BLaER1 (cell line): ENCODE results near the gene TSC22D4.
"Not testable (repeated sequence)": the region's sequence is repeated elsewhere in the genome, so short reads cannot be mapped to it uniquely, and the experiment has no call there.

Experiments
- H3K27ac ChIP-seq: shearing (Covaris generic); formaldehyde crosslinking; 2 replicates; pipeline ENCODE4 v1.8.1; 2022
- H3K27me3 ChIP-seq: shearing (Covaris generic); formaldehyde crosslinking; 2 replicates; pipeline ENCODE4 v1.8.1; 2022
- H3K36me3 ChIP-seq: shearing (Covaris generic); formaldehyde crosslinking; 2 replicates; pipeline ENCODE4 v1.8.1; 2022
- H3K4me1 ChIP-seq: shearing (Covaris generic); formaldehyde crosslinking; 2 replicates; pipeline ENCODE4 v1.8.1; 2022
- H3K4me2 ChIP-seq: shearing (Covaris generic); formaldehyde crosslinking; 2 replicates; pipeline ENCODE4 v1.8.1; 2022
- H3K4me3 ChIP-seq: shearing (Covaris generic); formaldehyde crosslinking; 2 replicates; pipeline ENCODE4 v1.8.1; 2022
- H3K9ac ChIP-seq: shearing (Covaris generic); formaldehyde crosslinking; 2 replicates; pipeline ENCODE4 v1.8.1; 2022
- H3K9me3 ChIP-seq: shearing (Covaris generic); formaldehyde crosslinking; 2 replicates; pipeline ENCODE4 v1.8.1; 2022
- H4K20me1 ChIP-seq: shearing (Covaris generic); formaldehyde crosslinking; 2 replicates; pipeline ENCODE4 v1.8.1; 2022
- Cebpa-rat ChIP-seq: shearing (Covaris generic); IDR thresholded peaks from 2 replicates; pipeline ENCODE4 v1.8.1; 2022

The TSC22D4 gene

GRCh38 chr7:100478958-100479660, at the start of gene TSC22D4:
TSC22D4 (minus strand) TSS chr7:100479214; CDS start chr7:100478038, 1,176 bp downstream.
- Histone ChIP-seq H3K27me3 (no peaks in the 10 kb centered on the region), H3K9ac (peak within 1 kb of the TSS; percentile 97), H3K9me3 (no peaks in the 10 kb centered on the region), H3K4me3 (peak within 1 kb of the TSS; percentile 92), H3K36me3 (peaks cover 32% of the 10 kb centered on the region), H3K27ac (peak within 1 kb of the TSS; percentile 95), H3K4me1 (peaks cover 71% of the 10 kb centered on the region), H3K4me2 (peak within 1 kb of the TSS; percentile 100), H4K20me1 (peaks cover 37% of the 10 kb centered on the region)
- TF ChIP-seq Cebpa-rat: no peak

GRCh38 chr7:100528108-100528866, 49.3 kb upstream of the TSC22D4 start:
- H3K9me3 ChIP-seq, H3K36me3 ChIP-seq, H4K20me1 ChIP-seq, H3K4me1 ChIP-seq, H3K9ac ChIP-seq, H3K27me3 ChIP-seq, H3K4me3 ChIP-seq, H3K27ac ChIP-seq, H3K4me2 ChIP-seq: not testable (repeated sequence)

GRCh38 chr7:100523192-100523591, 44.2 kb upstream of the TSC22D4 start:
- not testable (repeated sequence) for H3K27me3 ChIP-seq, H3K4me3 ChIP-seq, H3K4me1 ChIP-seq, H3K9ac ChIP-seq, H3K36me3 ChIP-seq, H3K9me3 ChIP-seq, H3K4me2 ChIP-seq, H4K20me1 ChIP-seq, H3K27ac ChIP-seq

- not testable (repeated sequence) for H3K4me3 ChIP-seq, H3K9me3 ChIP-seq, H3K4me2 ChIP-seq, H3K4me1 ChIP-seq, H3K36me3 ChIP-seq, H4K20me1 ChIP-seq, H3K9ac ChIP-seq, H3K27me3 ChIP-seq, H3K27ac ChIP-seq
Observed at GRCh38 chr7:100521909-100522593, 43.0 kb upstream of the TSC22D4 start.

GRCh38 chr7:100521076-100521475, 42.1 kb upstream of the TSC22D4 start:
- H3K36me3 ChIP-seq: no peaks in the 10 kb centered on the region
- H3K4me2 ChIP-seq: no peak overlapping the region
- no peak overlapping the region for H3K9ac ChIP-seq
- no peaks in the 10 kb centered on the region for H3K27me3 ChIP-seq
- H3K4me3 ChIP-seq: no peak overlapping the region
- no peaks in the 10 kb centered on the region for H4K20me1 ChIP-seq
- H3K4me1 ChIP-seq: peaks cover 10% of the 10 kb centered on the region
- H3K9me3 ChIP-seq: peaks cover 7% of the 10 kb centered on the region; the same call in 1 of the 2 replicates
- TF ChIP-seq Cebpa-rat: no peak
- no peak overlapping the region for H3K27ac ChIP-seq

GRCh38 chr7:100520138-100520537, 41.1 kb upstream of the TSC22D4 start:
- Histone ChIP-seq H3K4me2 (no peak overlapping the region), H3K9ac (no peak overlapping the region), H4K20me1 (no peaks in the 10 kb centered on the region), H3K4me1 (peaks cover 19% of the 10 kb centered on the region), H3K27me3 (no peaks in the 10 kb centered on the region), H3K9me3 (peaks cover 7% of the 10 kb centered on the region; the same call in 1 of the 2 replicates), H3K27ac (no peak overlapping the region), H3K4me3 (no peak overlapping the region), H3K36me3 (no peaks in the 10 kb centered on the region)
- TF ChIP-seq Cebpa-rat: no peak

- no peak overlapping the region for H3K27ac ChIP-seq
- no peak overlapping the region for H3K4me3 ChIP-seq
- H3K4me1 ChIP-seq: peaks cover 22% of the 10 kb centered on the region
- no peak overlapping the region for H3K4me2 ChIP-seq
- no peak overlapping the region for H3K9ac ChIP-seq
- peaks cover 4% of the 10 kb centered on the region; the same call in 1 of the 2 replicates for H3K9me3 ChIP-seq
- TF ChIP-seq Cebpa-rat: no peak
- no peaks in the 10 kb centered on the region for H4K20me1 ChIP-seq
- no peaks in the 10 kb centered on the region for H3K27me3 ChIP-seq
- H3K36me3 ChIP-seq: no peaks in the 10 kb centered on the region
Observed at GRCh38 chr7:100519580-100519979, 40.6 kb upstream of the TSC22D4 start.

GRCh38 chr7:100517305-100517704, 38.3 kb upstream of the TSC22D4 start:
- no peaks in the 10 kb centered on the region for H4K20me1 ChIP-seq
- no peaks in the 10 kb centered on the region for H3K27me3 ChIP-seq
- no peak overlapping the region for H3K27ac ChIP-seq
- no peak overlapping the region for H3K9ac ChIP-seq
- H3K4me2 ChIP-seq: no peak overlapping the region
- no peak overlapping the region for H3K4me3 ChIP-seq
- peaks cover 22% of the 10 kb centered on the region for H3K4me1 ChIP-seq
- no peaks in the 10 kb centered on the region for H3K9me3 ChIP-seq
- no peaks in the 10 kb centered on the region for H3K36me3 ChIP-seq
- no peak for TF ChIP-seq Cebpa-rat

- no peak for TF ChIP-seq Cebpa-rat
- Histone ChIP-seq H3K4me2 (peak overlapping the region; percentile 33), H3K9ac (no peak overlapping the region)
Observed at GRCh38 chr7:100516135-100516812, 37.3 kb upstream of the TSC22D4 start.

More at GRCh38 chr7:100516135-100516812, 37.3 kb upstream of the TSC22D4 start:
- Histone ChIP-seq H3K9me3 (no peaks in the 10 kb centered on the region), H3K27me3 (no peaks in the 10 kb centered on the region), H4K20me1 (no peaks in the 10 kb centered on the region), H3K27ac (no peak overlapping the region), H3K36me3 (no peaks in the 10 kb centered on the region), H3K4me3 (no peak overlapping the region), H3K4me1 (peaks cover 22% of the 10 kb centered on the region)
